K562 (cell line): ENCODE results near the gene EN1. TPM values are rescaled to one million over a fixed set of nuclear protein-coding genes. Genes with fewer than 3 reads are reported as not detected.

Experiments
- ATF2 ChIP-seq: sonication (generic); formaldehyde crosslinking; IDR thresholded peaks from 2 replicates; pipeline ENCODE4 v1.8.1; 2022; ENCODE audit warnings: missing genetic modification reagents
- C11orf30 ChIP-seq: fragments of 450-650 bp; IDR thresholded peaks from 2 replicates; pipeline ENCODE4 v1.6.1; 2016; ENCODE audit warnings: low read depth, mild to moderate bottlenecking
- COPS2 ChIP-seq: fragments of 450-650 bp; conservative IDR thresholded peaks from 2 replicates; pipeline ENCODE4 v1.6.1; 2016; ENCODE audit warnings: mild to moderate bottlenecking, moderate library complexity
- CREB1 ChIP-seq, 2 experiments: sonication (generic) in 1 of 2; formaldehyde crosslinking in 1 of 2; IDR thresholded peaks; 2 replicates each; pipeline versions ENCODE4 v1.6.1 to v1.8.0; 2012 to 2022; ENCODE audit warnings: inconsistent platforms in 1 of 2, mild to moderate bottlenecking in 1 of 2, missing genetic modification reagents in 1 of 2, moderate library complexity in 1 of 2
- EHMT2 ChIP-seq: fragments of 450-650 bp; IDR thresholded peaks from 2 replicates; pipeline ENCODE4 v1.6.1; 2018; ENCODE audit warnings: antibody characterized with exemption
- HSF4 ChIP-seq: fragments of 250-450 bp; sonication (Bioruptor Pico); IDR thresholded peaks from 2 replicates; pipeline ENCODE4 v2.1.2; 2022; ENCODE audit warnings: mild to moderate bottlenecking, moderate library complexity, borderline replicate concordance
- MNT ChIP-seq, 2 experiments: fragments of 450-650 bp; conservative IDR thresholded peaks; 2 replicates each; pipeline ENCODE4 v1.6.1; 2017; ENCODE audit warnings: mild to moderate bottlenecking in 2 of 2, moderate library complexity in 2 of 2
- POLR2G ChIP-seq: fragments of 200-400 bp; formaldehyde crosslinking; IDR thresholded peaks from 2 replicates; pipeline ENCODE4 v1.6.1; 2017; ENCODE audit warnings: low read depth, mild to moderate bottlenecking, antibody characterized with exemption, low read length, moderate library complexity
- RAD21 ChIP-seq, 2 experiments: fragments of 250-450 bp in 1 of 2; fragments of 450-650 bp in 1 of 2; sonication (Bioruptor Pico) in 1 of 2; formaldehyde crosslinking in 1 of 2; IDR thresholded peaks in 1 of 2; conservative IDR thresholded peaks in 1 of 2; 2 replicates each; pipeline versions ENCODE4 v1.4.0 to v1.8.0; 2020 to 2022; ENCODE audit warnings: mild to moderate bottlenecking in 2 of 2, moderate library complexity in 1 of 2
- RBFOX2 ChIP-seq: fragments of 200-400 bp; formaldehyde crosslinking; IDR thresholded peaks from 2 replicates; pipeline ENCODE4 v1.6.1; 2017; ENCODE audit warnings: low read depth, mild to moderate bottlenecking, low read length, moderate library complexity
- RBM25 ChIP-seq: fragments of 200-400 bp; formaldehyde crosslinking; IDR thresholded peaks from 2 replicates; pipeline ENCODE4 v1.6.1; 2018; ENCODE audit warnings: low read length, low read depth, moderate library complexity; ENCODE audit not compliant: severe bottlenecking
- SAFB ChIP-seq: fragments of 200-400 bp; formaldehyde crosslinking; IDR thresholded peaks from 2 replicates; pipeline ENCODE4 v1.6.1; 2017; ENCODE audit warnings: low read depth, low read length, borderline replicate concordance
- SETDB1 ChIP-seq: IDR thresholded peaks from one replicate; pipeline ENCODE4 v1.6.1; 2012; ENCODE audit warnings: low read length, control low read depth, inconsistent platforms
- SREBF2 ChIP-seq: sonication (generic); formaldehyde crosslinking; IDR thresholded peaks from 2 replicates; pipeline ENCODE4 v1.4.0; 2020; ENCODE audit warnings: mild to moderate bottlenecking, missing genetic modification reagents
- TEAD2 ChIP-seq: fragments of 450-650 bp; IDR thresholded peaks from 2 replicates; pipeline ENCODE4 v1.6.1; 2016; ENCODE audit warnings: missing genetic modification characterization, control low read depth, missing compliant biosample characterization
- ZFX ChIP-seq: sonication (generic); formaldehyde crosslinking; IDR thresholded peaks from 2 replicates; pipeline ENCODE4 v1.8.0; 2022; ENCODE audit warnings: mild to moderate bottlenecking, missing genetic modification reagents, moderate library complexity
- ZNF232 ChIP-seq: sonication (generic); formaldehyde crosslinking; IDR thresholded peaks from 2 replicates; pipeline ENCODE4 v1.8.0; 2022; ENCODE audit warnings: mild to moderate bottlenecking, missing genetic modification reagents
- ZNF239 ChIP-seq: fragments of 250-450 bp; sonication (Bioruptor Pico); IDR thresholded peaks from 2 replicates; pipeline ENCODE4 v1.4.0; 2020; ENCODE audit warnings: mild to moderate bottlenecking
- ZNF395 ChIP-seq: fragments of 200-800 bp; sonication (Bioruptor generic); IDR thresholded peaks from 2 replicates; pipeline ENCODE4 v1.6.1; 2017; ENCODE audit warnings: missing genetic modification characterization, missing compliant biosample characterization
- ZNF445 ChIP-seq: fragments of 250-450 bp; sonication (Bioruptor Pico); IDR thresholded peaks from 2 replicates; pipeline ENCODE4 v1.4.0; 2020; ENCODE audit warnings: low read depth, mild to moderate bottlenecking, moderate library complexity
- ZNF75A ChIP-seq: fragments of 450-650 bp; formaldehyde crosslinking; IDR thresholded peaks from 2 replicates; pipeline ENCODE4 v1.4.0; 2020; ENCODE audit warnings: mild to moderate bottlenecking
- ZNF764 ChIP-seq: fragments of 250-450 bp; sonication (Bioruptor Pico); IDR thresholded peaks from 2 replicates; pipeline ENCODE4 v1.4.0; 2020; ENCODE audit warnings: low read depth, mild to moderate bottlenecking, moderate library complexity
- ZSCAN29 ChIP-seq: fragments of 450-650 bp; IDR thresholded peaks from 2 replicates; pipeline ENCODE4 v1.6.1; 2017
- ZZZ3 ChIP-seq: fragments of 450-650 bp; IDR thresholded peaks from 2 replicates; pipeline ENCODE4 v1.6.1; 2016; ENCODE audit warnings: antibody characterized with exemption, mild to moderate bottlenecking, moderate library complexity
- polyA plus RNA-seq, 8 experiments: library from polyadenylated mRNA; depleted of rRNA in 4 of 8; stranded (reverse) in 5 of 8; unstranded in 3 of 8; fragments of >200 nt; fragmentation: Nextera tagmentation in 2 of 8; fragmentation: Illumina TruSeq in 1 of 8; extraction: Ambion mirVana in 2 of 8; extraction: Trizol in 1 of 8; gene quantifications; 2 replicates each; pipeline versions ENCODE4 v1.2.1 to v1.2.3, GENCODE V29; 2011 to 2014; ENCODE audit warnings: inconsistent platforms in 1 of 8, missing spikeins in 1 of 8
- total RNA-seq, 7 experiments: library from RNA; depleted of rRNA in 6 of 7; stranded (reverse); fragments of >200 nt in 6 of 7; fragmentation: Illumina TruSeq in 2 of 7; extraction: Trizol in 2 of 7; gene quantifications; 2 replicates each; pipeline versions ENCODE4 v1.2.1 to v1.2.3, GENCODE V29; 2011 to 2021; ENCODE audit warnings: low replicate concordance in 1 of 7

Gene EN1
- total and polyA plus RNA-seq, 9 of the 15 experiments (the other 6 are each of a cell fraction or from before 2014, with no cell fraction given), result 0.06 to 2.0 (median 0.51) TPM

- no peak for TF ChIP-seq SREBF2
- TF ChIP-seq RBFOX2, result peak; percentile 54
- no peak for TF ChIP-seq ZSCAN29
- no peak for TF ChIP-seq ZNF445
- TF ChIP-seq EHMT2, result no peak
- TF ChIP-seq CREB1 (IDR thresholded peaks at IDR 0.05), result no peak
- TF ChIP-seq CREB1 (CRISPR knock-in tag; IDR thresholded peaks at IDR 0.05), result no peak
- no peak for TF ChIP-seq ATF2 (CRISPR knock-in tag)
- TF ChIP-seq RAD21 (CRISPR knock-in tag; conservative IDR thresholded peaks at IDR 0.05 in 1 of 2, IDR thresholded peaks at IDR 0.05 in 1 of 2), result no peak
- no peak for TF ChIP-seq ZNF764 (CRISPR knock-in tag)
- 0 out of 2 replicates have a peak, but pooled peaks have one; percentile 17 for TF ChIP-seq POLR2G
- no peak for TF ChIP-seq ZNF239
- TF ChIP-seq HSF4 (CRISPR knock-in tag), result no peak
- 0 out of 2 replicates have a peak, but pooled peaks have one; percentile 35 for TF ChIP-seq ZNF232 (CRISPR knock-in tag)
- TF ChIP-seq ZNF75A (CRISPR knock-in tag), result no peak
- no peak for TF ChIP-seq COPS2
- no peak for TF ChIP-seq ZZZ3
- no peak for TF ChIP-seq C11orf30
- peak; percentile 83 for TF ChIP-seq ZFX (CRISPR knock-in tag)
- TF ChIP-seq SETDB1, result no peak
- TF ChIP-seq TEAD2 (tag), result no peak
- no peak for TF ChIP-seq SAFB
- no peak for TF ChIP-seq RBM25
- TF ChIP-seq MNT (conservative IDR thresholded peaks at IDR 0.05), result no peak
- TF ChIP-seq ZNF395 (CRISPR knock-in tag), result no peak
These were observed 2.4 kb downstream of the EN1 start (continued) for GRCh38 chr2:118845005-118845521.
